Esophagus muscularis mucosa (tissue), 4 donors: Measurements from ENCODE around the gene EID2.

Experiments used
- CTCF ChIP-seq, 3 experiments: fragments of 200-600 bp in 2 of 3; fragments of 450-650 bp in 1 of 3; sonication (generic) in 2 of 3; IDR thresholded peaks; one replicate each; pipeline ENCODE4 v1.5.1; 2017 to 2019; ENCODE audit warnings: antibody characterized with exemption in 3 of 3, mild to moderate bottlenecking in 2 of 3, moderate library complexity in 1 of 3
- EP300 ChIP-seq: sonication (generic); formaldehyde crosslinking; IDR thresholded peaks from one replicate; pipeline ENCODE4 v1.6.1; 2017; ENCODE audit warnings: antibody characterized with exemption
- POLR2A ChIP-seq: fragments of 450-650 bp; IDR thresholded peaks from one replicate; pipeline ENCODE4 v1.6.1; 2017; ENCODE audit warnings: antibody characterized with exemption, moderate library complexity, mild to moderate bottlenecking, low read depth

GRCh38 chr19:39492225-39492624, 47.7 kb downstream of the EID2 start:
- TF ChIP-seq CTCF (IDR thresholded peaks at IDR 0.05): no peak
- no peak for TF ChIP-seq POLR2A
- no peak for TF ChIP-seq EP300
